ENCODE data around the gene COL4A2. TPM values are rescaled to one million over a fixed set of nuclear protein-coding genes. Genes with fewer than 3 reads are reported as not detected.

Gene COL4A2
- total RNA-seq, 1 donor from 2014 or later: 1,414 TPM

- no peak overlapping the region for H3K27ac ChIP-seq (ENCODE audit: low read depth, low read length)
- no peak overlapping the region for H3K4me3 ChIP-seq (ENCODE audit: insufficient read depth, low read depth, low read length)
- DNase-seq (ENCODE audit: low read depth) (no peak), FAIRE-seq (no peak)
- Mint-ChIP-seq H3K36me3 (ENCODE audit: low read depth, unreplicated experiment) (peaks cover 56% of the 10 kb centered on the region), H3K4me1 (ENCODE audit: low read depth, unreplicated experiment) (peaks cover 2% of the 10 kb centered on the region), H3K4me3 (ENCODE audit: unreplicated experiment) (no peak overlapping the region), H3K27ac (ENCODE audit: unreplicated experiment) (peak overlapping the region; percentile 29), H3K27me3 (ENCODE audit: low read depth, unreplicated experiment) (no peaks in the 10 kb centered on the region), H3K9me3 (ENCODE audit: unreplicated experiment) (no peaks in the 10 kb centered on the region)
- H4K20me1 ChIP-seq (ENCODE audit: insufficient read depth, low read length): peaks cover 13% of the 10 kb centered on the region
- TF ChIP-seq EZH2 (IDR thresholded peaks at IDR 0.05; ENCODE audit: insufficient read depth, low read length) (no peak), CTCF (IDR thresholded peaks at IDR 0.05; ENCODE audit: insufficient read depth, low read depth, low read length) (no peak)
- H3K4me1 ChIP-seq (ENCODE audit: insufficient read depth, low read length): peaks cover 18% of the 10 kb centered on the region
- no peaks in the 10 kb centered on the region for H3K27me3 ChIP-seq (ENCODE audit: insufficient read depth, low read length)
- H3K9ac ChIP-seq (ENCODE audit: low read length): no peak overlapping the region
- H3K9me3 ChIP-seq (ENCODE audit: insufficient read depth, low read depth, low read length): no peaks in the 10 kb centered on the region
- peaks cover 79% of the 10 kb centered on the region for H3K36me3 ChIP-seq (ENCODE audit: insufficient read depth, low read length)
- no peaks in the 10 kb centered on the region for H3K79me2 ChIP-seq (ENCODE audit: insufficient read depth, low read length)
- no peak overlapping the region for H2AFZ ChIP-seq (ENCODE audit: low read depth, low read length)
- H3K4me2 ChIP-seq (ENCODE audit: low read length): no peak overlapping the region
These were observed 129.8 kb downstream of the COL4A2 start for GRCh38 chr13:110436786-110437370.

- H3K79me2 ChIP-seq (ENCODE audit: insufficient read depth, low read length): no peaks in the 10 kb centered on the region
- no peak overlapping the region for H2AFZ ChIP-seq (ENCODE audit: low read depth, low read length)
- TF ChIP-seq EZH2 (IDR thresholded peaks at IDR 0.05; ENCODE audit: insufficient read depth, low read length): no peak
- TF ChIP-seq CTCF (IDR thresholded peaks at IDR 0.05; ENCODE audit: insufficient read depth, low read depth, low read length): no peak
- H3K4me3 ChIP-seq (ENCODE audit: insufficient read depth, low read depth, low read length): no peak overlapping the region
- FAIRE-seq (no peak), DNase-seq (ENCODE audit: low read depth) (no peak)
- no peak overlapping the region for H3K27ac ChIP-seq (ENCODE audit: low read depth, low read length)
- Mint-ChIP-seq H3K27ac (ENCODE audit: unreplicated experiment) (no peak overlapping the region), H3K4me3 (ENCODE audit: unreplicated experiment) (no peak overlapping the region), H3K9me3 (ENCODE audit: unreplicated experiment) (no peaks in the 10 kb centered on the region), H3K36me3 (ENCODE audit: low read depth, unreplicated experiment) (peaks cover 54% of the 10 kb centered on the region), H3K4me1 (ENCODE audit: low read depth, unreplicated experiment) (peaks cover 4% of the 10 kb centered on the region), H3K27me3 (ENCODE audit: low read depth, unreplicated experiment) (no peaks in the 10 kb centered on the region)
- H3K4me2 ChIP-seq (ENCODE audit: low read length): no peak overlapping the region
- H4K20me1 ChIP-seq (ENCODE audit: insufficient read depth, low read length): peaks cover 8% of the 10 kb centered on the region
- H3K36me3 ChIP-seq (ENCODE audit: insufficient read depth, low read length): peaks cover 72% of the 10 kb centered on the region
- H3K4me1 ChIP-seq (ENCODE audit: insufficient read depth, low read length): peaks cover 26% of the 10 kb centered on the region
- H3K27me3 ChIP-seq (ENCODE audit: insufficient read depth, low read length): no peaks in the 10 kb centered on the region
- no peak overlapping the region for H3K9ac ChIP-seq (ENCODE audit: low read length)
- no peaks in the 10 kb centered on the region for H3K9me3 ChIP-seq (ENCODE audit: insufficient read depth, low read depth, low read length)
These were observed 131.1 kb downstream of the COL4A2 start for GRCh38 chr13:110438211-110438610.

- no peak overlapping the region for H3K27ac Mint-ChIP-seq (ENCODE audit: unreplicated experiment)
- H3K27me3 Mint-ChIP-seq (ENCODE audit: low read depth, unreplicated experiment): no peaks in the 10 kb centered on the region
- Histone ChIP-seq H3K27me3 (ENCODE audit: insufficient read depth, low read length) (no peaks in the 10 kb centered on the region), H3K36me3 (ENCODE audit: insufficient read depth, low read length) (peaks cover 72% of the 10 kb centered on the region), H3K9me3 (ENCODE audit: insufficient read depth, low read depth, low read length) (no peaks in the 10 kb centered on the region), H3K4me2 (ENCODE audit: low read length) (no peak overlapping the region), H3K27ac (ENCODE audit: low read depth, low read length) (no peak overlapping the region), H2AFZ (ENCODE audit: low read depth, low read length) (no peak overlapping the region), H3K9ac (ENCODE audit: low read length) (no peak overlapping the region), H3K4me3 (ENCODE audit: insufficient read depth, low read depth, low read length) (no peak overlapping the region), H4K20me1 (ENCODE audit: insufficient read depth, low read length) (peaks cover 9% of the 10 kb centered on the region), H3K79me2 (ENCODE audit: insufficient read depth, low read length) (no peaks in the 10 kb centered on the region), H3K4me1 (ENCODE audit: insufficient read depth, low read length) (peaks cover 30% of the 10 kb centered on the region)
- FAIRE-seq (no peak), DNase-seq (ENCODE audit: low read depth) (no peak)
- H3K4me3 Mint-ChIP-seq (ENCODE audit: unreplicated experiment): no peak overlapping the region
- H3K9me3 Mint-ChIP-seq (ENCODE audit: unreplicated experiment): no peaks in the 10 kb centered on the region
- H3K4me1 Mint-ChIP-seq (ENCODE audit: low read depth, unreplicated experiment): peaks cover 10% of the 10 kb centered on the region
- TF ChIP-seq CTCF (IDR thresholded peaks at IDR 0.05; ENCODE audit: insufficient read depth, low read depth, low read length) (no peak), EZH2 (IDR thresholded peaks at IDR 0.05; ENCODE audit: insufficient read depth, low read length) (no peak)
- peaks cover 51% of the 10 kb centered on the region for H3K36me3 Mint-ChIP-seq (ENCODE audit: low read depth, unreplicated experiment)
These were observed 131.7 kb downstream of the COL4A2 start for GRCh38 chr13:110438776-110439175.

Data from astrocyte (in vitro differentiated cells and primary cell).